Measurements from ENCODE around the gene ADAMTS12. TPM values are rescaled to one million over a fixed set of nuclear protein-coding genes. Genes with fewer than 3 reads are reported as not detected.
A peak's percentile ranks its signal among the peaks of the same experiment; 100 is the strongest.

The ADAMTS12 gene
- total and polyA plus RNA-seq, 10 of the 15 experiments (the other 5 are each of a cell fraction or from before 2014, with no cell fraction given), result 0.11 to 35.8 (median 20.7) TPM

GRCh38 chr5:33565324-33565723, 326.5 kb downstream of the ADAMTS12 start (continued):
- TF ChIP-seq HSF1 (IDR thresholded peaks at IDR 0.05; ENCODE audit: low read depth, low read length) (no peak), KAT2A (conservative IDR thresholded peaks at IDR 0.05; ENCODE audit: control insufficient read depth, low read depth, low read length) (no peak), SMAD5 (IDR thresholded peaks at IDR 0.05; ENCODE audit: low read depth) (no peak), EGR1 (IDR thresholded peaks at IDR 0.05; ENCODE audit: borderline replicate concordance in 1 of 2, low read depth in 2 of 2, low read length in 2 of 2) (no peak), E4F1 (IDR thresholded peaks at IDR 0.05; ENCODE audit: borderline replicate concordance, partially characterized antibody) (no peak), STAT3 (IDR thresholded peaks at IDR 0.05; ENCODE audit: low read depth, low read length) (no peak)

- RAD21 ChIA-PET (ENCODE audit: unreplicated experiment), result no interaction called here
- no peak overlapping the region for H3K27ac ChIP-seq (ENCODE audit: control insufficient read depth, insufficient read depth)
- H3K4me3 ChIP-seq, result no peak overlapping the region
- H3K79me2 ChIP-seq (ENCODE audit: control insufficient read depth, insufficient read depth, low read length), result no peaks in the 10 kb centered on the region
- BruUV-seq (replicated peaks), result no TSS peak
- H3K36me3 ChIP-seq (ENCODE audit: control insufficient read depth in 2 of 2, insufficient read depth in 2 of 2, low read length in 1 of 2), result no peaks in the 10 kb centered on the region
- TF ChIP-seq GATAD2B (conservative IDR thresholded peaks at IDR 0.05; ENCODE audit: low read depth) (no peak), SPI1 (IDR thresholded peaks at IDR 0.05; ENCODE audit: borderline replicate concordance, insufficient read depth, low read depth, low read length) (peak; percentile 10; the same call in 1 of the 2 replicates), HCFC1 (IDR thresholded peaks at IDR 0.05; ENCODE audit: low read length) (no peak), PML (IDR thresholded peaks at IDR 0.05; ENCODE audit: low read length) (no peak), SREBF1 (IDR thresholded peaks at IDR 0.05; ENCODE audit: low read length) (no peak), NBN (IDR thresholded peaks at IDR 0.05) (no peak)
- WGBS (ENCODE audit: insufficient coverage, insufficient replicate concordance, low lambda C conversion rate, missing lambda C conversion rate), result 65% methylated on average over 2 of the region's 2 CpGs
- SMC1A ChIA-PET (ENCODE audit: uncharacterized antibody, unreplicated experiment), result interaction anchor here (0.8 to 1.0 kb wide), 3 partner anchors 14 to 406 kb away, joined by 3 read pairs; no protein-coding TSS in a partner anchor
- no peak overlapping the region for H3K9ac ChIP-seq (ENCODE audit: control insufficient read depth, insufficient read depth, low read length)
- no peak for DNase-seq (ENCODE audit: low read depth, low spot score)
- intact Hi-C loops (cut with micrococcal nuclease; ENCODE audit: unreplicated experiment), result no loop called here
- no peaks in the 10 kb centered on the region for H3K9me3 ChIP-seq (replicated peaks; ENCODE audit: control insufficient read depth, insufficient read depth, low read length)
- ATAC-seq, result no peak
- in situ Hi-C loops (cut with MboI), result no loop called here
- FAIRE-seq, result peak; percentile 49
- H3K4me2 ChIP-seq (ENCODE audit: control insufficient read depth, insufficient read depth), result no peak overlapping the region
- POLR2A ChIA-PET, result no interaction called here
- H3K27me3 ChIP-seq (replicated peaks in 1 of 2; ENCODE audit: control insufficient read depth in 2 of 2, insufficient read depth in 2 of 2, low read length in 1 of 2), result no peaks in the 10 kb centered on the region
- CTCF ChIA-PET, result interaction anchor here (1.6 kb wide), 1 partner anchor 370 kb away, joined by 6 read pairs; no protein-coding TSS in a partner anchor
- H2AFZ ChIP-seq (ENCODE audit: control insufficient read depth, low read depth, low read length), result no peak overlapping the region
- no peaks in the 10 kb centered on the region for H4K20me1 ChIP-seq (ENCODE audit: control insufficient read depth, insufficient read depth)
- H3K4me1 ChIP-seq (ENCODE audit: control insufficient read depth, insufficient read depth, low read length), result no peaks in the 10 kb centered on the region
Measured at GRCh38 chr5:33563983-33564908, 327.5 kb downstream of the ADAMTS12 start.
